Endothelial cell of umbilical vein (primary cell): ENCODE data around the gene ALDH7A1. TPM values are rescaled to one million over a fixed set of nuclear protein-coding genes. Genes with fewer than 3 reads are reported as not detected.

Experiments
- BruUV-seq: library from RNA; stranded (reverse); fragments of 400-500 nt; replicated peaks from 2 replicates; lab custom pipeline; 2021; lab: Mats Ljungman, UMichigan
- CTCF ChIA-PET: fragments of 300-600, 350-600 bp; sonication (Branson Sonifier 250); formaldehyde crosslinking; loops from one replicate; lab custom pipeline; 2021; ENCODE audit warnings: antibody characterized with exemption, inconsistent platforms; lab: Charles Lee
- POLR2A ChIA-PET: fragments of 300-600, 350-600 bp; sonication (Branson Sonifier 250); formaldehyde crosslinking; loops from one replicate; lab custom pipeline; 2021; ENCODE audit warnings: antibody characterized with exemption, inconsistent platforms; lab: Charles Lee
- DNase-seq: peaks from one replicate; pipeline ENCODE4 v3.0.0-alpha.2; 2011; ENCODE audit warnings: low read depth, low spot score
- FAIRE-seq: peaks from 2 replicates; lab custom pipeline; 2011; peaks lifted over from hg19 to GRCh38; lab: Jason Lieb, UNC
- H2AFZ ChIP-seq: 2 replicates; pipeline ENCODE4 v1.6.0; 2012; ENCODE audit warnings: low read depth, low read length, control low read depth, inconsistent platforms
- H3K27ac ChIP-seq: 2 replicates; pipeline ENCODE4 v1.5.1; 2011; ENCODE audit warnings: low read depth, mild to moderate bottlenecking, control low read depth, low read length, moderate library complexity; ENCODE audit not compliant: insufficient read depth
- H3K27me3 ChIP-seq, 2 experiments: 2 replicates each; pipeline versions ENCODE4 v1.6.0 to v1.6.1; 2011; ENCODE audit warnings: low read length in 2 of 2, mixed read lengths in 1 of 2; ENCODE audit not compliant: control insufficient read depth in 2 of 2, insufficient read depth in 2 of 2
- H3K36me3 ChIP-seq, 2 experiments: 2 replicates in 1 of 2; 3 replicates in 1 of 2; pipeline ENCODE4 v1.5.1; 2011; ENCODE audit warnings: low read length in 2 of 2, mild to moderate bottlenecking in 1 of 2, moderate library complexity in 1 of 2; ENCODE audit not compliant: control insufficient read depth in 2 of 2, insufficient read depth in 2 of 2; ENCODE audit errors: extremely low read depth in 1 of 2
- H3K4me1 ChIP-seq: 3 replicates; pipeline ENCODE4 v1.5.1; 2011; ENCODE audit warnings: mild to moderate bottlenecking, low read length; ENCODE audit not compliant: control insufficient read depth, insufficient read depth; ENCODE audit errors: extremely low read depth
- H3K4me2 ChIP-seq: 2 replicates; pipeline ENCODE4 v1.6.1; 2011; ENCODE audit warnings: low read length, control low read depth, mixed read lengths; ENCODE audit not compliant: insufficient read depth
- H3K4me3 ChIP-seq, 3 experiments: fragments of 200-600 bp in 1 of 3; sonication (generic), shearing (Covaris generic) in 1 of 3; replicated peaks in 1 of 3; 2 replicates each; pipeline ENCODE4 v1.5.1; 2011 to 2016; ENCODE audit warnings: control low read depth in 3 of 3, low read length in 3 of 3, mild to moderate bottlenecking in 2 of 3, inconsistent platforms in 1 of 3, low read depth in 1 of 3, moderate library complexity in 1 of 3; ENCODE audit not compliant: insufficient read depth in 1 of 3
- H3K79me2 ChIP-seq: 2 replicates; pipeline ENCODE4 v1.6.0; 2012; ENCODE audit warnings: low read length, inconsistent platforms; ENCODE audit not compliant: control insufficient read depth, insufficient read depth
- H3K9ac ChIP-seq: replicated peaks from 2 replicates; pipeline ENCODE3; 2011; ENCODE audit warnings: low read length, control low read depth; ENCODE audit not compliant: insufficient read depth; ENCODE audit errors: extremely low read depth
- H3K9me1 ChIP-seq: replicated peaks from 3 replicates; pipeline ENCODE4 v1.6.0; 2011; ENCODE audit warnings: mild to moderate bottlenecking, low read length; ENCODE audit not compliant: control insufficient read depth, insufficient read depth; ENCODE audit errors: extremely low read depth
- H3K9me3 ChIP-seq: replicated peaks from 2 replicates; pipeline ENCODE4 v1.5.1; 2012; ENCODE audit warnings: low read length, inconsistent platforms; ENCODE audit not compliant: control insufficient read depth, insufficient read depth
- H4K20me1 ChIP-seq: replicated peaks from 2 replicates; pipeline ENCODE3; 2011; ENCODE audit warnings: mild to moderate bottlenecking, low read length; ENCODE audit not compliant: control insufficient read depth, insufficient read depth; ENCODE audit errors: extremely low read depth
- CTCF ChIP-seq, 2 donors: IDR thresholded peaks; 1 replicate in 1 of 2; 2 replicates in 1 of 2; pipeline ENCODE4 v1.5.1; 2011; ENCODE audit warnings: low read length in 2 of 2, mild to moderate bottlenecking in 2 of 2, moderate library complexity in 2 of 2, control low read depth in 1 of 2, inconsistent platforms in 1 of 2, low read depth in 1 of 2; ENCODE audit not compliant: insufficient read depth in 1 of 2; ENCODE audit errors: extremely low read depth in 1 of 2
- EZH2 ChIP-seq: IDR thresholded peaks from 2 replicates; pipeline ENCODE4 v1.6.1; 2012; ENCODE audit warnings: borderline replicate concordance, low read depth, mild to moderate bottlenecking, moderate library complexity, low read length, inconsistent platforms; ENCODE audit not compliant: severe bottlenecking
- FOS ChIP-seq: IDR thresholded peaks from 2 replicates; pipeline ENCODE4 v1.6.1; 2011; ENCODE audit warnings: mild to moderate bottlenecking, low read length, moderate library complexity, borderline replicate concordance; ENCODE audit not compliant: insufficient read depth
- GATA2 ChIP-seq: IDR thresholded peaks from 2 replicates; pipeline ENCODE4 v1.7.0; 2011; ENCODE audit warnings: low read depth, mild to moderate bottlenecking, moderate library complexity, mixed read lengths, low read length; ENCODE audit not compliant: insufficient read length, insufficient read depth
- JUN ChIP-seq: IDR thresholded peaks from 2 replicates; pipeline ENCODE4 v1.6.1; 2011; ENCODE audit warnings: borderline replicate concordance, low read depth; ENCODE audit not compliant: insufficient read length, insufficient read depth
- MAX ChIP-seq: IDR thresholded peaks from 2 replicates; pipeline ENCODE4 v1.6.1; 2011; ENCODE audit not compliant: insufficient read depth, insufficient read length
- MYC ChIP-seq: IDR thresholded peaks from one replicate; pipeline ENCODE4 v1.6.1; 2011; ENCODE audit warnings: mild to moderate bottlenecking, low read depth, low read length
- POLR2A ChIP-seq: IDR thresholded peaks from 2 replicates; pipeline ENCODE4 v1.6.1; 2012; ENCODE audit warnings: low read depth, mild to moderate bottlenecking, control low read depth, low read length
- POLR2AphosphoS5 ChIP-seq: IDR thresholded peaks from 2 replicates; pipeline ENCODE4 v1.6.1; 2012; ENCODE audit warnings: low read depth, mild to moderate bottlenecking, control low read depth, low read length, moderate library complexity; ENCODE audit not compliant: insufficient read depth
- dilution Hi-C: fragments of 300-500 bp; cut with MboI; formaldehyde crosslinking; loops from one replicate; pipeline ENCODE4 v1.15.0; 2019; ENCODE audit warnings: low sequenced_read_pairs; ENCODE audit not compliant: extremely low pct_ligation_motif_present
- intact Hi-C: fragments of 100-400 bp; cut with micrococcal nuclease; formaldehyde crosslinking; loops from one replicate; pipeline ENCODE4 v1.10.0; 2022
- polyA plus RNA-seq, 4 experiments: library from polyadenylated mRNA; depleted of rRNA in 3 of 4; stranded (reverse) in 3 of 4; unstranded in 1 of 4; fragments of >200 nt; gene quantifications; 2 replicates each; pipeline versions ENCODE4 v1.2.1 to v1.2.3, GENCODE V29; 2011 to 2012; ENCODE audit warnings: missing spikeins in 1 of 4
- total RNA-seq: library from RNA; stranded (reverse); gene quantifications from 2 replicates; pipeline ENCODE4 v1.2.3, GENCODE V29; 2021

ALDH7A1 gene
- total and polyA plus RNA-seq, 2 donors (not counting 3 experiments of a cell fraction or from before 2014, with no cell fraction given), result 43.6 to 103 TPM

GRCh38 chr5:126521130-126521529 is 73.9 kb downstream of the ALDH7A1 start:
- dilution Hi-C loops (no loop called here), intact Hi-C loops (no loop called here)
- no peaks in the 10 kb centered on the region for H3K36me3 ChIP-seq
- H3K9ac ChIP-seq, result no peak overlapping the region
- BruUV-seq, result no TSS peak
- no peak for TF ChIP-seq GATA2
- no peak for TF ChIP-seq MYC
- TF ChIP-seq MAX, result no peak
- TF ChIP-seq POLR2AphosphoS5, result no peak
- TF ChIP-seq CTCF (IDR thresholded peaks at IDR 0.05; ENCODE audit: extremely low read depth in 1 of 2, insufficient read depth in 1 of 2, low read depth in 1 of 2, low read length in 2 of 2), result no peak
- no peak for TF ChIP-seq POLR2A
- TF ChIP-seq JUN, result no peak
- no peak for TF ChIP-seq FOS
- no peak for TF ChIP-seq EZH2
- CTCF ChIA-PET, result interaction anchor here (1.6 to 2.3 kb wide), 3 partner anchors 11 to 21 kb away, joined by 5 to 11 read pairs (median 5); no protein-coding TSS in a partner anchor
- no peak overlapping the region for H3K4me3 ChIP-seq
- H3K4me2 ChIP-seq, result no peak overlapping the region
- no peaks in the 10 kb centered on the region for H3K9me3 ChIP-seq
- H3K27me3 ChIP-seq, result no peaks in the 10 kb centered on the region
- no peaks in the 10 kb centered on the region for H4K20me1 ChIP-seq
- no peak for FAIRE-seq
- no peak for DNase-seq
- H3K4me1 ChIP-seq, result peaks cover 6% of the 10 kb centered on the region
- no peaks in the 10 kb centered on the region for H3K9me1 ChIP-seq
- H3K27ac ChIP-seq, result no peak overlapping the region
- POLR2A ChIA-PET, result no interaction called here
- no peaks in the 10 kb centered on the region for H3K79me2 ChIP-seq
- no peak overlapping the region for H2AFZ ChIP-seq
